ENCODE results near the gene TRRAP. TPM values are rescaled to one million over a fixed set of nuclear protein-coding genes. Genes with fewer than 3 reads are reported as not detected.

Gene TRRAP
- total RNA-seq, 4 donors from 2014 or later = 19.7 to 62.3 (median 31.1) TPM

- intact Hi-C loops (cut with DNase I; ENCODE audit: low total_unique reads) = no loop called here
- Histone ChIP-seq H3K27me3 (no peaks in the 10 kb centered on the region), H3K27ac (no peak overlapping the region), H3K36me3 (no peaks in the 10 kb centered on the region), H3K9me3 (no peaks in the 10 kb centered on the region), H3K4me1 (no peaks in the 10 kb centered on the region), H3K4me3 (no peak overlapping the region)
- TF ChIP-seq, protein P1, sequence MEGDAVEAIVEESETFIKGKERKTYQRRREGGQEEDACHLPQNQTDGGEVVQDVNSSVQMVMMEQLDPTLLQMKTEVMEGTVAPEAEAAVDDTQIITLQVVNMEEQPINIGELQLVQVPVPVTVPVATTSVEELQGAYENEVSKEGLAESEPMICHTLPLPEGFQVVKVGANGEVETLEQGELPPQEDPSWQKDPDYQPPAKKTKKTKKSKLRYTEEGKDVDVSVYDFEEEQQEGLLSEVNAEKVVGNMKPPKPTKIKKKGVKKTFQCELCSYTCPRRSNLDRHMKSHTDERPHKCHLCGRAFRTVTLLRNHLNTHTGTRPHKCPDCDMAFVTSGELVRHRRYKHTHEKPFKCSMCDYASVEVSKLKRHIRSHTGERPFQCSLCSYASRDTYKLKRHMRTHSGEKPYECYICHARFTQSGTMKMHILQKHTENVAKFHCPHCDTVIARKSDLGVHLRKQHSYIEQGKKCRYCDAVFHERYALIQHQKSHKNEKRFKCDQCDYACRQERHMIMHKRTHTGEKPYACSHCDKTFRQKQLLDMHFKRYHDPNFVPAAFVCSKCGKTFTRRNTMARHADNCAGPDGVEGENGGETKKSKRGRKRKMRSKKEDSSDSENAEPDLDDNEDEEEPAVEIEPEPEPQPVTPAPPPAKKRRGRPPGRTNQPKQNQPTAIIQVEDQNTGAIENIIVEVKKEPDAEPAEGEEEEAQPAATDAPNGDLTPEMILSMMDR (IDR thresholded peaks at IDR 0.05) = no peak
- no peak for TF ChIP-seq POLR2A (IDR thresholded peaks at IDR 0.05)
- DNase-seq = no peak
Observed at GRCh38 chr7:98995523-98996149, 117.3 kb downstream of the TRRAP start.

- DNase-seq = no peak
- intact Hi-C loops (cut with DNase I; ENCODE audit: low total_unique reads) = no loop called here
Observed at GRCh38 chr7:98996150-98996552, 117.8 kb downstream of the TRRAP start.

DNA sequence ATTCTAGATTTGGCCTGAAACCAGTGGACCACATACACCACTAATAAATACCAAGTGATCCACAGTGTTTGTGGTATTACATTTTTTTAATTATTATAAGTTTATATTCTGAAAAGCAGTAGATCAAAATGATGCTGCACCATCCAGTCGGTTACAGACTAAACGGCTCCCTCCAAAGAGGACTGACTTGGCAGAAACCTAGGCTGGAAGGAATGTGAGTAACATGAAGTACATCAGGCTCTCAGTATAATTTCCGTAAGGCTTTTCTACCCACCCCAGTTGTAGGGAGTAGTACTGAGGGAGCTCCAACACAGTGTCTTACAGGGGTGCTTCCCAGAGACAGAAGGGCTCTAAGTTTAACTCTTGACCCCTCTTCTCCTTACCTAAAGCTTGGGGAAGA, 119.5 kb downstream of the TRRAP start:
- intact Hi-C loops (cut with DNase I; ENCODE audit: low total_unique reads) = no loop called here
- H3K4me1 ChIP-seq = no peaks in the 10 kb centered on the region
- no peak for DNase-seq
- no peaks in the 10 kb centered on the region for H3K27me3 ChIP-seq
- TF ChIP-seq, protein P1 (IDR thresholded peaks at IDR 0.05) = no peak
- no peak for TF ChIP-seq POLR2A (IDR thresholded peaks at IDR 0.05)
- no peaks in the 10 kb centered on the region for H3K36me3 ChIP-seq
- H3K27ac ChIP-seq = no peak overlapping the region
- H3K9me3 ChIP-seq = no peaks in the 10 kb centered on the region
- H3K4me3 ChIP-seq = no peak overlapping the region

More at GRCh38 chr7:98996150-98996552, 117.8 kb downstream of the TRRAP start:
- H3K9me3 ChIP-seq = no peaks in the 10 kb centered on the region
- no peaks in the 10 kb centered on the region for H3K36me3 ChIP-seq
- TF ChIP-seq, protein P1 (IDR thresholded peaks at IDR 0.05) = no peak
- TF ChIP-seq POLR2A (IDR thresholded peaks at IDR 0.05) = no peak
- H3K27me3 ChIP-seq = no peaks in the 10 kb centered on the region
- no peak overlapping the region for H3K27ac ChIP-seq
- H3K4me3 ChIP-seq = no peak overlapping the region
- no peaks in the 10 kb centered on the region for H3K4me1 ChIP-seq

DNA sequence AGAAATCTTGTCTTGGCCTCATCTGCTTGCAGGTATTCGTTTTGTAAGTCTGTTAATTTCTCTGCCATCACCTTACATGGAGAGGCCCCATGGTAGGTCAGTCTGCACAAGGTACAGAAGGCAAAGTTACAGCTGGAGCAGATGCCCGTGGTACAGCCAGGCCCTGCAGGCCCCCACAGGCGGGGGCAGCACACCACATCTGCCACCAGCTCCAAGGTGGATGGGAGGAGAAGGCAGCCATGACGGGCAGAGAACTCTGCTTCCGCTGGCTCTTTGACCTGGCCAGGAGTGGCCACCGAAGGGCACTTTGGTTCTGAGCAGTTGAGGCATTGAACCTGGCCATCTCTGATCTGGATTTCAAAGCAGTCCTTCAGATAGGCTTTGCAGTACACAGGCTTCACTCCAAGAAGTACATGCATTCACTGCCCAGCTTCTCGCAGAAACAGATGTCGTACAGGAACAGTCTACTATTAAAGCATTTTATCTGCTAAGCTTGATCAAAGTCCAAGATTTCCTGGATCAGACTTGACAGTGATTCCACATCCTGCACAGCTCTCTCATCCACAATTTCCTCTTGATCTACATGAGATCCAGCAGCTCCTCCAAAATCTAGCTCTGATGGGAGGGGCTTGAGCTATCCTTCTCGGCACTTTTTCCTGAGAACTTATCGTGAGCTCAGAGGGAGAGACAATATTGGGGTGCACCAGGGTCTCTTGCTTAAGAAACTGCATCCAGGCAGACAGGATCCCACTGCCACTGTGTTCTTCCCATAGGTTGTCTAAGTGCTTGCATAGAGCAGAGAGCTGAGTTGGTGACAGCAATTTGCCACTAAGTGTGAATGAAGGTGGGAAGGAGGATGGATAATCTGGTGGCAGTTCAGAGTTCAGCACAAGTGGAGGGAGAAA, 120.7 kb downstream of the TRRAP start:
- Histone ChIP-seq H3K36me3 (no peaks in the 10 kb centered on the region), H3K4me3 (no peak overlapping the region), H3K4me1 (no peaks in the 10 kb centered on the region), H3K9me3 (no peaks in the 10 kb centered on the region), H3K27ac (no peak overlapping the region), H3K27me3 (no peaks in the 10 kb centered on the region)
- intact Hi-C loops (cut with DNase I; ENCODE audit: low total_unique reads) = no loop called here
- no peak for DNase-seq
- no peak for TF ChIP-seq POLR2A (IDR thresholded peaks at IDR 0.05)
- TF ChIP-seq, protein P1 (IDR thresholded peaks at IDR 0.05) = no peak
